ENCODE results near the gene ZNF836. TPM values are rescaled to one million over a fixed set of nuclear protein-coding genes. Genes with fewer than 3 reads are reported as not detected.

Gene ZNF836
- total and polyA plus RNA-seq, 9 of the 15 experiments (the other 6 are each of a cell fraction or from before 2014, with no cell fraction given), result 0.24 to 0.69 (median 0.64) TPM; not detected in 2

DNA sequence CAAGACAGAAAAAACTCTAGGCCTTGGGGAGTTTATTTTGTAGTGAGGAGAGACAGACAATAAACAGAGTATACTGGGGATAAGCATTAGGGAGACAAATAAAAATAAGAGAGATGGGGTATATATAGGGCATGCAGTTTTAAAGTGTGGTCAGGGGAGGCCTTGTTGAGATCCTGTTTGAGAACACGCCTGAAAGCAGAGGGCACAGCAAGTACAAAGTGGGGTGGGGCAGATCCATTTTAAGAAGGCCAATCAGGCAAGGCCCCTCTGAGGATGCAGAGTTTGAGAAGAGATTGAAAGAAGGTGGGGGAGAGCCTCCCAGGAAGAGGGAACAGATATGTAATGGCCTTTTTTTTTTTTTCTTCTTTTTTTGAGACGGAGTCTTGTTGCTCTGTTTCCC is 20.5 kb upstream of the ZNF836 start (continued):
- TF ChIP-seq, protein P1, sequence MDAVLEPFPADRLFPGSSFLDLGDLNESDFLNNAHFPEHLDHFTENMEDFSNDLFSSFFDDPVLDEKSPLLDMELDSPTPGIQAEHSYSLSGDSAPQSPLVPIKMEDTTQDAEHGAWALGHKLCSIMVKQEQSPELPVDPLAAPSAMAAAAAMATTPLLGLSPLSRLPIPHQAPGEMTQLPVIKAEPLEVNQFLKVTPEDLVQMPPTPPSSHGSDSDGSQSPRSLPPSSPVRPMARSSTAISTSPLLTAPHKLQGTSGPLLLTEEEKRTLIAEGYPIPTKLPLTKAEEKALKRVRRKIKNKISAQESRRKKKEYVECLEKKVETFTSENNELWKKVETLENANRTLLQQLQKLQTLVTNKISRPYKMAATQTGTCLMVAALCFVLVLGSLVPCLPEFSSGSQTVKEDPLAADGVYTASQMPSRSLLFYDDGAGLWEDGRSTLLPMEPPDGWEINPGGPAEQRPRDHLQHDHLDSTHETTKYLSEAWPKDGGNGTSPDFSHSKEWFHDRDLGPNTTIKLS (IDR thresholded peaks at IDR 0.05; ENCODE audit: borderline replicate concordance, low read depth), result no peak
- TF ChIP-seq SMARCA5 (IDR thresholded peaks at IDR 0.05), result no peak

DNA sequence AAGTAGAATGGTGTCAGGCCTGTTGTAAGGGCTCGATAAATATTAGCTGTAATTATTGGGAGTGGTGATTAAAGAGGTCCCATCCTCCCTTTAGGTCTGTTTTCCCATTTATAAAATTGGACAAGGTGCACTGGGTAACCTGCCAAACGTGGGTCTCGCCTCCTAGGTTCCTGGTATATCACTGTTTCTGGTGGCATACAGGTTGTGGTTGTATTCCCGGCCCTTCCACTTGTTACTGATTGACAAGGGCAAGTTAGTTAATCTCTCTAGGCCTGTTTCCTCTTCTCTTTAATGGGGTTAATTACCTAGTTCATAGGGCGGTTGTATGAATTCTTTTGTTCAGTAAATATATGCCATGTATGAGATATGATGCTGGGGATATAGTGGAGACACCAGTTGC is 20.0 kb upstream of the ZNF836 start:
- TF ChIP-seq NFIC (IDR thresholded peaks at IDR 0.05) (no peak), ZNF354B (CRISPR knock-in tag; IDR thresholded peaks at IDR 0.05) (no peak), LARP7 (IDR thresholded peaks at IDR 0.05) (no peak)
- TF ChIP-seq, protein P2, sequence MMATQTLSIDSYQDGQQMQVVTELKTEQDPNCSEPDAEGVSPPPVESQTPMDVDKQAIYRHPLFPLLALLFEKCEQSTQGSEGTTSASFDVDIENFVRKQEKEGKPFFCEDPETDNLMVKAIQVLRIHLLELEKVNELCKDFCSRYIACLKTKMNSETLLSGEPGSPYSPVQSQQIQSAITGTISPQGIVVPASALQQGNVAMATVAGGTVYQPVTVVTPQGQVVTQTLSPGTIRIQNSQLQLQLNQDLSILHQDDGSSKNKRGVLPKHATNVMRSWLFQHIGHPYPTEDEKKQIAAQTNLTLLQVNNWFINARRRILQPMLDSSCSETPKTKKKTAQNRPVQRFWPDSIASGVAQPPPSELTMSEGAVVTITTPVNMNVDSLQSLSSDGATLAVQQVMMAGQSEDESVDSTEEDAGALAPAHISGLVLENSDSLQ (IDR thresholded peaks at IDR 0.05), result peak; percentile 25; the same call in 1 of the 2 replicates
- H3K9me1 ChIP-seq (ENCODE audit: control insufficient read depth, insufficient read depth, low read length), result no peaks in the 10 kb centered on the region
- WGBS (ENCODE audit: insufficient coverage, low coverage, missing lambda C conversion rate), result 36% methylated on average over 5 of the region's 5 CpGs
- intact Hi-C loops (cut with micrococcal nuclease) (no loop called here), in situ Hi-C loops (cut with MboI) (no loop called here)
- peaks cover 69% of the 10 kb centered on the region for H3K79me2 ChIP-seq (ENCODE audit: control insufficient read depth, insufficient read depth, low read length)
- H3K27ac ChIP-seq (ENCODE audit: extremely low read depth, low read depth, low read length), result peak overlapping the region; percentile 99
- peak overlapping the region; percentile 95; a peak in 3 of 4 replicates for H3K9ac ChIP-seq (ENCODE audit: insufficient read depth in 1 of 2, low read depth in 2 of 2, low read length in 2 of 2)
- POLR2A ChIA-PET, result interaction anchor here (5.3 kb wide), 1 partner anchor 13 kb away, joined by 29 read pairs; no protein-coding TSS in a partner anchor
- DNase-seq (ENCODE audit: extremely low read depth in 1 of 4, low spot score in 3 of 4) (no peak), ATAC-seq (no peak), FAIRE-seq (no peak)
- no peaks in the 10 kb centered on the region for H3K9me3 ChIP-seq (replicated peaks; ENCODE audit: control insufficient read depth, insufficient read depth, low read depth, low read length)
- H3K4me3 ChIP-seq, result peak overlapping the region; percentile 82
- CTCF ChIA-PET (ENCODE audit: low intra/inter-chr PET ratio), result no interaction called here
- H3K4me1 ChIP-seq (replicated peaks in 1 of 2; ENCODE audit: control insufficient read depth in 2 of 2, insufficient read depth in 2 of 2, low read length in 2 of 2), result peaks cover 7 to 14% of the 10 kb centered on the region in 2 experiments; a peak in 3 of 5 replicates
- no TSS peak for BruUV-seq (replicated peaks)
- peak overlapping the region; percentile 84 for H3K4me2 ChIP-seq (ENCODE audit: insufficient read depth, low read length)
- H4K20me1 ChIP-seq (replicated peaks; ENCODE audit: control insufficient read depth, insufficient read depth, low read length), result no peaks in the 10 kb centered on the region; the same call in 1 of the 2 replicates
- no peaks in the 10 kb centered on the region for H3K27me3 ChIP-seq (ENCODE audit: control insufficient read depth in 2 of 2, insufficient read depth in 2 of 2, low read length in 2 of 2)
- peaks cover 53% of the 10 kb centered on the region for H3K36me3 ChIP-seq (ENCODE audit: control insufficient read depth, insufficient read depth, low read length)
- H2AFZ ChIP-seq (ENCODE audit: low read depth, low read length), result no peak overlapping the region

All from K562 (cell line).